IPS-15b (cell line): Measurements from ENCODE around the gene APOH.
A peak's percentile ranks its signal among the peaks of the same experiment; 100 is the strongest.

Experiments
- H3K27me3 ChIP-seq: one replicate; pipeline ENCODE4 v1.6.1; 2013; ENCODE audit warnings: low read length; ENCODE audit not compliant: control insufficient read depth, insufficient read depth
- H3K36me3 ChIP-seq: one replicate; pipeline ENCODE4 v1.6.1; 2013; ENCODE audit warnings: low read length; ENCODE audit not compliant: control insufficient read depth, insufficient read depth
- H3K4me1 ChIP-seq: one replicate; pipeline ENCODE4 v1.6.1; 2013; ENCODE audit warnings: mild to moderate bottlenecking, low read length; ENCODE audit not compliant: control insufficient read depth, insufficient read depth
- H3K4me3 ChIP-seq: one replicate; pipeline ENCODE4 v1.5.1; 2013; ENCODE audit warnings: low read depth, low read length
- H3K9ac ChIP-seq: one replicate; pipeline ENCODE4 v1.6.1; 2013; ENCODE audit warnings: low read depth, mild to moderate bottlenecking, low read length
- H3K9me3 ChIP-seq: one replicate; pipeline ENCODE4 v1.6.1; 2013; ENCODE audit warnings: mild to moderate bottlenecking, low read length; ENCODE audit not compliant: control insufficient read depth, insufficient read depth

APOH gene

DNA sequence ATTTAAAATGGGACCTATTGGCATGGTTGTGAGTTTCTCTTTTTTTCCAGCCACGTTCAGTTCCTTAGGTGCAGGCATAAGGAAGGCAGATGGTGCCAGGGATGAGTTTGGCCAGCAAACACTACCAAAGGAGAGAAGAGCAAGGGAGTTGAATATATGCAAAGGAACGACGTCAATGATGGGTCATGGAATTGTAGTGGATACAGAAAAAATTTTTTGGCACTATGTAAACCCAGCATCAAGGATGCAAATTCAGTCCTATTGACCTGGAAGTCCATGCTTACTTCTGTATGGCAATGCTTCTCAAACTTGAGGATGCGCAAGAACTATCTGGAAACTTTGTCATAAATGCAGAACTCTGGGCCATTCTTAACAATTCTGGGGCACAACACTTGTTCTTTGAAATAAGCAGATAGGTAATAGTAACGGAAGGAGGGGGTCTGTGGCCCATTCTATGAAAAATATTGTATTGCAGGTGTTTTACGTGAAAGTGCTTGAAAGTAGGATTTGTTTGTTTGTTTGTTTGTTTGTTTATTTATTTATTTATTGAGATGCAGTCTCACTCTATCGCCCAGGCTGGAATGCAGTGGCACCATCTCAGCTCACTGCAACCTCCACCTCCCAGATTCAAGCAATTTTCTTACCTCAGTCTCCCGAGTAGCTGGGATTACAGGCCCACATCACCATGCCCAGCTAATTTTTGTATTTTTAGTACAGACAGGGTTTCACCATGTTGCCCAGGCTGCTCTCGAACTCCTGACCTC is 18.0 kb downstream of the APOH start:
- Histone ChIP-seq H3K4me3 (no peak overlapping the region), H3K9ac (no peak overlapping the region), H3K27me3 (no peaks in the 10 kb centered on the region), H3K36me3 (no peaks in the 10 kb centered on the region), H3K9me3 (no peaks in the 10 kb centered on the region), H3K4me1 (no peaks in the 10 kb centered on the region)

DNA sequence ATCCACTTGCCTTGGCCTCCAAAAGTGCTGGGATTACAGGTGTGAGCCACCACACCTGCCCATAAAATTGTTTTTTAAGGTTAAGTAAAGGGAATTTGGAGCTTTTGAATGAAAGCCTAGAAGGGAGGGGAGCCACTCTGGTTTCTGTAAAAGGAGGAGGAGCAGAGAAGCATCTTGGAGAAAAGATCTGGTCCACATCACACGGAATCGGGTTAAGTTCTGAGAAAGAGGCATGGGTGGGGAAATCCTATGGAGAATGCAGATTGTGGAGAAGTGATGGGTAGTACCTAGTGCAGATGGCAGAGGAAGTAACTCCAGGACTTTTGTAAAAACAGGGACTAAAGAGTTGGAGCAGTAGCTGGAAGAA is 19.0 kb downstream of the APOH start:
- Histone ChIP-seq H3K4me3 (no peak overlapping the region), H3K9me3 (no peaks in the 10 kb centered on the region), H3K9ac (no peak overlapping the region), H3K27me3 (no peaks in the 10 kb centered on the region), H3K4me1 (no peaks in the 10 kb centered on the region), H3K36me3 (no peaks in the 10 kb centered on the region)

GRCh38 chr17:66207936-66208335 is 21.3 kb downstream of the APOH start:
- no peak overlapping the region for H3K9ac ChIP-seq
- H3K27me3 ChIP-seq: no peaks in the 10 kb centered on the region
- no peaks in the 10 kb centered on the region for H3K36me3 ChIP-seq
- no peaks in the 10 kb centered on the region for H3K4me1 ChIP-seq
- no peaks in the 10 kb centered on the region for H3K9me3 ChIP-seq
- no peak overlapping the region for H3K4me3 ChIP-seq

- no peak overlapping the region for H3K9ac ChIP-seq
- no peaks in the 10 kb centered on the region for H3K27me3 ChIP-seq
- H3K4me3 ChIP-seq: no peak overlapping the region
- H3K4me1 ChIP-seq: no peaks in the 10 kb centered on the region
- no peaks in the 10 kb centered on the region for H3K9me3 ChIP-seq
- H3K36me3 ChIP-seq: no peaks in the 10 kb centered on the region
Measured at GRCh38 chr17:66203274-66204015, 25.8 kb downstream of the APOH start.

GRCh38 chr17:66200685-66201092 is 28.5 kb downstream of the APOH start:
- Histone ChIP-seq H3K9me3 (no peaks in the 10 kb centered on the region), H3K9ac (no peak overlapping the region), H3K36me3 (no peaks in the 10 kb centered on the region)

DNA sequence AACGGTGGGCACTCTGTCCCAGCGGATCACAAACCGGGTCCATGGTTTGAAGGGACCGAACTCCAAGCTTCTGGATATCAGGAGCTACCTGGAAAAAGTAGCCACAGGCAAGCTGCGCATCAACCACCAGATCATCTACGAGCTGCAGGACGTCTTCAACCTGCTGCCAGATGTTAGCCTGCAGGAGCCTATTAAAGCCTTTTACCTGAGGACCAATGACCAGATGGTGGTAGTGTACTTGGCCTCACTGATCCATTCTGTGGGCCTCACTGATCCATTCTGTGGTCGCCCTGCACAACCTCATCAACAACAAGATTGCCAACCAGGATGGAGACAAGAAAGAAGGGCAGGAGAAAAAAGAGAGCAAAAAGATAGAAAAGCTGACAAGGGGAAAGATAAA is 31.0 kb downstream of the APOH start:
- no peaks in the 10 kb centered on the region for H3K27me3 ChIP-seq
- no peak overlapping the region for H3K4me3 ChIP-seq
- no peaks in the 10 kb centered on the region for H3K4me1 ChIP-seq
- no peaks in the 10 kb centered on the region for H3K36me3 ChIP-seq
- no peaks in the 10 kb centered on the region for H3K9me3 ChIP-seq
- no peak overlapping the region for H3K9ac ChIP-seq

More at GRCh38 chr17:66200685-66201092, 28.5 kb downstream of the APOH start:
- no peaks in the 10 kb centered on the region for H3K27me3 ChIP-seq
- H3K4me3 ChIP-seq: no peak overlapping the region
- H3K4me1 ChIP-seq: no peaks in the 10 kb centered on the region

DNA sequence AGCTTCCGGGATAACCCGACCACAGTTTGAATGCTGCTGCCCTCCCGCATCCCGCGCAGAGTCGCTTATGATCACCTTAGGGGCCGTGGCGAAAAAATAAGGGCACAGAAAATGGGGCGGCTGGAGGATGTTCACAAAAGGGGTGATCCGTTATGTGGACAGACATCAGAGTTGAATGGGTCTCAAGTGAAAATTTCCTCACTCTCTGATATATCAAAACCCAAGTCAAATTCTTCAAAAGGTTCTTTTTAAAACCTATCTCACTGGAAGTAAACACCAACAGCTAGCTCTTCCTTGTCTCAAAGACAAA is 36.9 kb downstream of the APOH start:
- H3K27me3 ChIP-seq: no peaks in the 10 kb centered on the region
- H3K9ac ChIP-seq: no peak overlapping the region
- H3K4me1 ChIP-seq: no peaks in the 10 kb centered on the region
- H3K4me3 ChIP-seq: peak overlapping the region; percentile 55
- H3K36me3 ChIP-seq: no peaks in the 10 kb centered on the region
- no peaks in the 10 kb centered on the region for H3K9me3 ChIP-seq

DNA sequence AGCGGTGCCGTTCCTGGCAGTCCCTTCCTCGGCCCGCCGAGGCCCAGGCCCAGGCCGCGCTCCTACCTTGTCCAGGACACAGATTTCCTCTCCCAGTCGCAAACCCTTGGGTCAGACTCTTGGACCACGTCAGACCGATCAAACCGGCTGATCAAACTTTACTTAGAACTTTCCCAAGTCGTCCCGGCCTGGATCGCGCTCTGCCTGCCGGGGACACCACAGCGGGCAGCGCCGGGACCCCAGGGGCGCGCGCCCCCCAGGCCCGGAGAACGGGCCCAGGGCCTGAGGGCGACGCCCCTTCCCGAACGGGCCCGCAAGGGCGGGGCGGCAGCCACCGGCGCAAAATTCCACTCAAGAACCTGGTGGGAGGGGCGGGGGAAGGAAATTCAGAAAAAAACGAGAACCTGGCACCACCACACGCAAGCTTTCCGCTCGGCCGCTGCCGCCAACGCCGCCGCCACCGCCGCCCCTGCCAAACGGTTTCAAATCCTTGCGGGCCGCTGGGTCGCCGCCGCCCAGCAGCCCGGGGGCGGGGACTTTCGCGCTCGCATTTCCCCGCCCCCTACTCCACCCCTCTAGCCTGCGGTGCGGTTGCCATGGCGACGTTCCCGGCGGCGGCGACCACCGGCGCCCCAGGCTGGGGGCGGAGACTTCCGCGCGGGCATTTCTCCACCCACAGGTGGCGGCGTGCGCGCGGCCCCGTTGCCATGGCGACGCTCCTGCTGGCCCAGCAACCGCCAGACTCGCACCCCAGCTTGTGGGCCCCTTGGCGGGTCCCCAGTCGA is 37.4 kb downstream of the APOH start, which contains the start of gene CEP112:
Gene CEP112 (minus strand): TSS at position 541 of the 785 bp plus-strand sequence.
- H3K9ac ChIP-seq: peak within 1 kb of the TSS; percentile 54

DNA sequence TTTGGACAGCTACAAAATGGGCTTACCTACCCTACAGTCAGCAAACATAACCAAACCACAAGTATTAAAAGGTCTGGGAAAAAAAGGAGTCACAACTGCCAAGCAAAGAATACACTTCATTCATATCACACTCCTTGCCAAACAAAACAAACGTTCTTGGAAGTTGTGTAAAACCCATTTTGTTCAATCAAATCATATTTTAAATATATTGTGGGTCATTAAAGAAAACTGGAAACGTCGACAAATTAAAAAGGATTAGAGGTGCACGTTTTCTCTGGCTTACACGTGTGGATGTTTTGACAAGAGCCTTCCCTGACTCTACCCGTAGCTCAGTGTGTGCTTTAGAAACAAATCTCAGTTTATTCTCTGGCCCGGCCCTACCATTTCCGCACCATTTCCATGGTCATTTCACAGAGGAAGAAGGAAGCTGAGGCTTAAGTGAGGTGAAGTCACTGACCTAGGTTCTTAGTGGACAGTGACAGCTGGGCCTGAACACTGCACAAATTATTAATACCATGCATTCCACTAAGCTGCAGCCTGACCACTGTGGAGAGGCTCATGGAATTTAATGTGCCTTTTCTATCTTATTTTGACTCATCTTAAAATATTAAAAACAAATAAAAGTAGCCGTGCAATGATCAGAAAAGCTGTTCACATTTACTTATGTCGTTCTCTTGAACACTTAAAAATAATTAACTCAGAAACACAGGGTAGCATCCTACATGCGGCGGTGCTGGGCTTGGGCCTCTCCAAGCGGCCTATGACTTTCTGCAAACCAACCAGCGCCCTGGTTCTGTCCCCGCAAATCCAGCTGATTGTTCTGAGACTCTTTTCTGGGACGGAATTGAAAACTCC is 38.2 kb downstream of the APOH start:
- Histone ChIP-seq H3K27me3 (no peaks in the 10 kb centered on the region), H3K4me1 (no peaks in the 10 kb centered on the region), H3K9me3 (no peaks in the 10 kb centered on the region), H3K36me3 (no peaks in the 10 kb centered on the region), H3K9ac (peak overlapping the region; percentile 54), H3K4me3 (peak overlapping the region; percentile 68)

More for the DNA sequence above, 37.4 kb downstream of the APOH start, which contains the start of gene CEP112:
- Histone ChIP-seq H3K27me3 (no peaks in the 10 kb centered on the region), H3K9me3 (no peaks in the 10 kb centered on the region), H3K4me1 (no peaks in the 10 kb centered on the region), H3K4me3 (peak within 1 kb of the TSS; percentile 68), H3K36me3 (no peaks in the 10 kb centered on the region)

DNA sequence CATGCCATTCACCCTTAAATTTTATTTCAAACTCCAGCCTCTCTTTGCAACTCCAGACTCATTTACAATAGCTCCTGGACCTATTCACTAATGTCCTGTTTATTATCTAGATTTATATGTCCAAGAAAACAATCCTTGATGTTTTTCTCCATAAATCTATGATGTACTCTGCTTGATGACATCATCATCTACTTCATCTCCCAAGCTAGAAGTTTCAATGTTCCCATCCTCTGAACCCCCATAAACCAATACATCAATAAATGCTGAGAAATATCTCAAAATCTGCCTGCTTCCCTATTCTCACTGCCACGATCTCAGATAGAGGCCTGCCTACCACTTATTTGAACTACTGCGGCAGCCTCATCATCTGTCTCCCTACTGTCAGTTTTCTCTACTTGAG is 41.5 kb downstream of the APOH start:
- Histone ChIP-seq H3K4me3 (no peak overlapping the region), H3K9me3 (no peaks in the 10 kb centered on the region), H3K4me1 (no peaks in the 10 kb centered on the region), H3K36me3 (no peaks in the 10 kb centered on the region), H3K9ac (no peak overlapping the region), H3K27me3 (no peaks in the 10 kb centered on the region)

GRCh38 chr17:66185862-66186261 is 43.4 kb downstream of the APOH start:
- Histone ChIP-seq H3K4me1 (no peaks in the 10 kb centered on the region), H3K9me3 (no peaks in the 10 kb centered on the region), H3K36me3 (no peaks in the 10 kb centered on the region), H3K4me3 (no peak overlapping the region), H3K27me3 (no peaks in the 10 kb centered on the region), H3K9ac (no peak overlapping the region)
